Measurements from ENCODE around the gene TCF20. TPM values are rescaled to one million over a fixed set of nuclear protein-coding genes. Genes with fewer than 3 reads are reported as not detected.

Gene TCF20
- total and polyA plus RNA-seq, 2 experiments from 2014 or later: 5.7 to 48.8 TPM

DNA sequence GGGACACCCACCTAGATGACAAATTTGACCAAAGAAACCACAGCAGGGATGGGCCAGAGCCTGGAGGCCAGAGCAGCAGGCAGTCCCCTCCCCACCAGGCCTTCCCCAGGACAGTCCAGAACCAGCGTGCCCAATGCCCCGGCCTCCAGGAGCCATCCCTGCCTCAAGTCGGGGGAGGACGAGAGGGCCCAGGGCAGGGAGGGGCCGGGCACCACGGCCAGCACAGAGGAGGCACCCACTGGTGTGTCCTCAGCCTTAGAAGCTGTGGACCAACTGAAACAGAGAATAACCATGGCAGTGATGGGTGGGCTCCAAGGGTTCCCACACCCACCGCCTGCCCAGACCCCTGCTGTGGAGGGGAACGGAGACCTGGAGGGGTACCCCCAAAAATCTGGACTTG lies 28.3 kb upstream of the TCF20 start:
- Histone ChIP-seq H3K4me1 (ENCODE audit: low read depth) (peaks cover 23% of the 10 kb centered on the region), H3K9me3 (ENCODE audit: low read depth) (no peaks in the 10 kb centered on the region), H3K27me3 (no peaks in the 10 kb centered on the region), H3K4me3 (no peak overlapping the region), H3K36me3 (no peaks in the 10 kb centered on the region), H3K27ac (no peak overlapping the region)
- TF ChIP-seq, protein P1, sequence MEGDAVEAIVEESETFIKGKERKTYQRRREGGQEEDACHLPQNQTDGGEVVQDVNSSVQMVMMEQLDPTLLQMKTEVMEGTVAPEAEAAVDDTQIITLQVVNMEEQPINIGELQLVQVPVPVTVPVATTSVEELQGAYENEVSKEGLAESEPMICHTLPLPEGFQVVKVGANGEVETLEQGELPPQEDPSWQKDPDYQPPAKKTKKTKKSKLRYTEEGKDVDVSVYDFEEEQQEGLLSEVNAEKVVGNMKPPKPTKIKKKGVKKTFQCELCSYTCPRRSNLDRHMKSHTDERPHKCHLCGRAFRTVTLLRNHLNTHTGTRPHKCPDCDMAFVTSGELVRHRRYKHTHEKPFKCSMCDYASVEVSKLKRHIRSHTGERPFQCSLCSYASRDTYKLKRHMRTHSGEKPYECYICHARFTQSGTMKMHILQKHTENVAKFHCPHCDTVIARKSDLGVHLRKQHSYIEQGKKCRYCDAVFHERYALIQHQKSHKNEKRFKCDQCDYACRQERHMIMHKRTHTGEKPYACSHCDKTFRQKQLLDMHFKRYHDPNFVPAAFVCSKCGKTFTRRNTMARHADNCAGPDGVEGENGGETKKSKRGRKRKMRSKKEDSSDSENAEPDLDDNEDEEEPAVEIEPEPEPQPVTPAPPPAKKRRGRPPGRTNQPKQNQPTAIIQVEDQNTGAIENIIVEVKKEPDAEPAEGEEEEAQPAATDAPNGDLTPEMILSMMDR (IDR thresholded peaks at IDR 0.05; ENCODE audit: low read depth, low read length): no peak
- no peak for DNase-seq (ENCODE audit: low read depth in 1 of 2, low spot score in 1 of 2)

GRCh38 chr22:42297778-42298177 lies 27.3 kb upstream of the TCF20 start:
- TF ChIP-seq, protein P1 (IDR thresholded peaks at IDR 0.05; ENCODE audit: low read depth, low read length): no peak
- no peaks in the 10 kb centered on the region for H3K27me3 ChIP-seq
- peaks cover 17% of the 10 kb centered on the region for H3K4me1 ChIP-seq (ENCODE audit: low read depth)
- H3K27ac ChIP-seq: no peak overlapping the region
- no peaks in the 10 kb centered on the region for H3K9me3 ChIP-seq (ENCODE audit: low read depth)
- no peaks in the 10 kb centered on the region for H3K36me3 ChIP-seq
- H3K4me3 ChIP-seq: no peak overlapping the region
- DNase-seq (ENCODE audit: low read depth in 1 of 2, low spot score in 1 of 2): no peak

DNA sequence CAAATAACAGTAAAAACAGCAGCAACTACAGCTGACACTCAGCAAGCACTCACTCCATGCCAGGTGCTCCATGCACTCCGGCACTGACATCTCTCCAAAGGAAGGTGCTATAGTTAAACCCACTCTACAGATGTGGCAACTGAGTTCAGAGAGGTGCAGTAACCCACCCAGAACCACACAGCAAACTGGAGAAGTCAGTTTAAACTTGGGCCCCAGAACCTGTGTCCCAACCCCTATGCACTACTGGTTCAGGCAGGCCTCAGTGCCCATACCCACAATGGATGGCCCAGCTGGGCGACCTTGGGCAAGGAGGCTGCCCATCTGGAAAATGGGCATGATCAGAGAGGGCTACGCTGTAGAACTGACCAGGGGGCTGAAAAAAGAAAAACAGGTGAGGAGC lies 26.4 kb upstream of the TCF20 start:
- Histone ChIP-seq H3K9me3 (ENCODE audit: low read depth) (no peaks in the 10 kb centered on the region), H3K4me1 (ENCODE audit: low read depth) (peaks cover 17% of the 10 kb centered on the region), H3K27me3 (no peaks in the 10 kb centered on the region), H3K36me3 (no peaks in the 10 kb centered on the region), H3K27ac (no peak overlapping the region), H3K4me3 (no peak overlapping the region)
- no peak for DNase-seq (ENCODE audit: low read depth in 1 of 2, low spot score in 1 of 2)
- TF ChIP-seq, protein P1 (IDR thresholded peaks at IDR 0.05; ENCODE audit: low read depth, low read length): no peak

DNA sequence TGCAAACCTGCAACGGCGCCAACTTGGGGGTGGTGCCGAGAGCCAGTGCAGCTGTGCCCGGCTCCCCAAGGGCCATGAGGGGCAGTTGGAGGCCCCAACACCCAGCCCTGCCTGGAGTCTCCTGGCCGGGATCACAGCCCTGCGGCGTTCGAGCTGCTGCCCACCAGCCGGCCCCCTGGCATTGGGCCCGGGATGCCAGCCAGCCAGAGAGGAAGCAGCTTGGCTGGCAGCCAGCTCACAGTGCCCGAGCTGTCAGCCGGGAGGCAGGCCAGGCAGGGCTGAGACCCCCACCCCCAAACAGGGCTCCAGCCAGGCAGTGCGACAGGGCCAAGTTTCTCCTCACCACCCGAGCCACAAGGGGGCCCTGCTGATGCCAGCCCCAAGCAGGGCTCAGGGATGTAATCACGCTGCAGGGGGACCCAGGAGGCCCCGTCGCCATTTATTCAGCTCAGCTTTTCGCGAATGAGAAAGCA lies 26.0 kb upstream of the TCF20 start:
- Histone ChIP-seq H3K9me3 (ENCODE audit: low read depth) (no peaks in the 10 kb centered on the region), H3K27me3 (no peaks in the 10 kb centered on the region), H3K4me3 (no peak overlapping the region), H3K4me1 (ENCODE audit: low read depth) (peaks cover 17% of the 10 kb centered on the region), H3K36me3 (no peaks in the 10 kb centered on the region), H3K27ac (no peak overlapping the region)
- DNase-seq (ENCODE audit: low read depth in 1 of 2, low spot score in 1 of 2): no peak
- TF ChIP-seq, protein P1 (IDR thresholded peaks at IDR 0.05; ENCODE audit: low read depth, low read length): no peak

DNA sequence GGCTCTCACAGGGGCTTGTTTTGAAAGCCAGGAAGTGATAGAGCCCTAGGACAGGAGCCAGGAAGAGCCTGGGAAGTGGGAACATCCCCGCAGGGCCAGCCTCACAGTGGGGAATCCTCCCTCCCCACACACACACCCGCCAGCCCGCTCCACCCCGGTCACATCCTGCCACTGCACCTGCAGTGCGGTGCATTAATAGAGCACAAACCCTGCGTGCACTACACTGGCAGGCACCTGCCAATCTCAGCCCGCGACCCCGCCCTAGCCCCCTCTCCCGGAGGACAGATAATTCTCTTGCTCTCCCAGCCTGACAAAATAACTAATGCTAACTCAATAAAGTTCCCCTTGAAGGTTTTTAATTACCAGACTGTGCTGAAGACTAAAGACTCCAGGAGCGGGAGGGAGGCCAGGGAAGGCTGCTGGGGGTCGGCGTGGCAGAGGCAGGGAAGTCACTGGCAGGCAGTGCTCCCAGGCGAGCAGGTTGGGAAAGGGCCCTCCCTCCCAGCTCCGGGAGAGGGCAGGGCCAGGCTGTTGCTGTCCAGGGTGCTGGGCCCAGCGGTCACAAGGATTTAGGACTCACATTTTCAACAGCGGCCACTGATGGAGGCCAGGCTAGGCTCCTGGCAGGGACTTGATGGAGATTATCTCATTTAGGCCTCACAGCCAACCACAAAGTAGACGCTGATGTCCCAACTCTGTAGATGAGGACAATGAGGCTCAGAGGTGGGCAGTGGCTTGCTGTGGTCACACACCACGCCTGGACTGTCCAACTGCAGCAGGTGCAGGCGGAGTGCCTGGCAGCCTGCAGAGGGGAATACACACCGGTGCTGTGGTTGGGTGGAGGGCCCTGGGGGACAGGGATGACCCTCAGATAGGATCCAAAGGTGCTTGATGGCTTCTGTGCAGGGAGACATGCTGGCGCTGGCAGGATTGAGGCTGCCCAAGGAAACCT lies 23.9 kb upstream of the TCF20 start:
- peaks cover under 1% of the 10 kb centered on the region for H3K4me1 ChIP-seq (ENCODE audit: low read depth)
- peak; percentile 74 to 87 for DNase-seq (ENCODE audit: low read depth in 1 of 2, low spot score in 1 of 2)
- H3K27me3 ChIP-seq: no peaks in the 10 kb centered on the region
- TF ChIP-seq, protein P1 (IDR thresholded peaks at IDR 0.05; ENCODE audit: low read depth, low read length): peak; percentile 4
- H3K4me3 ChIP-seq: no peak overlapping the region
- no peaks in the 10 kb centered on the region for H3K36me3 ChIP-seq
- no peaks in the 10 kb centered on the region for H3K9me3 ChIP-seq (ENCODE audit: low read depth)
- no peak overlapping the region for H3K27ac ChIP-seq

Measured in cardiac muscle cell (in vitro differentiated cells and primary cell).